Measurements from ENCODE around the gene MT1M.
"Not testable (repeated sequence)": the region's sequence is repeated elsewhere in the genome, so short reads cannot be mapped to it uniquely, and the experiment has no call there.

Gene MT1M

GRCh38 chr16:56608876-56609462, 23.5 kb upstream of the MT1M start:
- DNase-seq (ENCODE audit: low spot score), result no peak

DNA sequence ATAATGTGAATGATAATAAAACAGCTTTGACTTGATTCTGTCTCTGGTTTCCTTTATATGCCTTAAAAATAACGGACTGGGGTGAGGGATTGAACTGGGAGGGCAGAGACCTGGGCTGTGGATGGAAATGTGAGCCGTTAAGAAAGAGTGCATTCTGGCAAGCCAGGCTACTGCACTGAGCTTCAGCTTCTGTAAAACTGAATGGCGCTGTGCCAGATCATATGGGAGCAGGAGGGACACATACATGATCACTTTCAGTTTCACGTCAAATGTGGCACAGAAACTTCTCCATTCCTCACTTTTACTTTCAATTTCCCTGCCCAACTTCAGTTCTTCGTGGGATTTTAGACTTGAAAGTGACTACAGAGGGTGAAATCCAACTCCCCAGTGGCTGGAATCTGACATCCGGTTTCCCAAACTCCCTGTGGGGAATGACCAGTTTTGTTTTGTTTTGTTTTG, 23.0 kb upstream of the MT1M start:
- DNase-seq (ENCODE audit: low spot score), result peak; percentile 67

- peak; percentile 55 for DNase-seq (ENCODE audit: low spot score)
Measured at GRCh38 chr16:56610017-56610608, 22.3 kb upstream of the MT1M start.

GRCh38 chr16:56610609-56611111, 21.8 kb upstream of the MT1M start:
- no peak for DNase-seq (ENCODE audit: low spot score)

DNA sequence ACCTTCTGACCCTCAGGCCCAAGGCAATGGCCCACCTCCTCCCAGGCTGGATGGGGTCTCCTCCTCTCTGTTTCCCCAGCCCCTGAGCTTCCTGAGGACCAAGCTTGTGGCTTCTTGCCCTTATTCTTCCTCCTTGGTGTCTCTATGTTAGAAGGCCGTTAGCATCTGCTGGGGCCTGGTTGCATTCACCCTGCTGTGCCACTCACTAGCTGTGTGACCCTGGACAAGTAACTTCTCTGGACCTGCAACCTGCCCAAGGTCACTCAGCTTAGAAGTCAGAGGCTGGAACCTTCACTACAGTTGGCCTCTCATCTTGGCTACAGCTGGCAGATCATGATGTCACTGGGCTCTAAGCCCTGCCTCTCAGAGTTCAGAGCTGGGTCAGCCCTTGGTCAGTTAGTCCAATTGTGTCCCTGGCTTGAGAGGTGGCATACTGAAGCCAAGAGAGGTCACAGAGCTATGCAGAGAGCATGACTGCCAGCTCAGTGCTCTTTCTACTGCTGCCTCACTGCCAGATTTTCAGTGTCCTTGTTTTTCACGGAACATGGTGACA, 21.1 kb upstream of the MT1M start:
- DNase-seq (ENCODE audit: low spot score), result no peak

GRCh38 chr16:56613706-56614105, 18.8 kb upstream of the MT1M start:
- DNase-seq (ENCODE audit: low spot score), result no peak

DNA sequence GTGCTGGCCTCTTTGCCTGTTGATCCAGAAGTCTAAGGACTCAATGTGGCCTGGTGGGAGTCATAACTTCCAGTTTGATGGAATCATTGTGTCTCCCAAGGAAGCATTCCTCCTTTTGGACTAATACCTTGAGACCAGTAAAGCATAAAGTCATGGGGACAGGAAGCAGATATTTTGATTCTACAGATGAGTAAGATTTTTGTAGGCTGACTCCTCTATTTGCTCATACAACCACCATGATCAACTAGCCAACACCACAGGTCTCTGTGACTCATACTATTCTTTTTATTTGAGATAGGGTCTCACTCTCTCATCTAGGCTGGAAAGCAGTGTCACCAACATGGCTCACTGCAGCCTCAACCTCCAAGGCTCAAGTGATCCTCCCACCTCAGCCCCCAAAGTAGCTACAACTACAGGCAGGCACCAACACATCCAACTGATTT, 17.9 kb upstream of the MT1M start:
- DNase-seq (ENCODE audit: low spot score), result no peak

GRCh38 chr16:56615353-56615752, 17.1 kb upstream of the MT1M start:
- DNase-seq (ENCODE audit: low spot score), result no peak

GRCh38 chr16:56616608-56617211, 15.7 kb upstream of the MT1M start:
- no peak for DNase-seq (ENCODE audit: low spot score)

- DNase-seq (ENCODE audit: low spot score), result peak; percentile 34
Measured at GRCh38 chr16:56617212-56618085, 15.0 kb upstream of the MT1M start.

DNA sequence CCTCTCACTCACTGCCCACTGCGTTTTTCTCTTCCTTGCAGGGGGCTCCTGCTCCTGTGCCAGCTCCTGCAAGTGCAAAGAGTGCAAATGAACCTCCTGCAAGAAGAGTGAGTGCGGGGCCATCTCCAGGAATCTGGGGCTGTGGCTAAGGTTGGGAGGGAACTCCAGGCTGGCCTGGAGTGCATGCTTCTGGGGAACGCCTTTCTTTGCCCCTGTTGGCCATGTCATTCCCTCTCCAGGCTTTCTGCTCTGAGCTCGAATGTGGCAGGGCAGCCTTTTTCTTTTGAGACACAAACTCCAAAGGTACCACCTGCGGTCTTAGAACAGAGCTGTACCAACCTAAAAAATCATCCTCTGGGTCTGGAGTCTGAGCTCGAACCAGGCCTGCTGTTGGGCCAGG, 14.3 kb upstream of the MT1M start:
- no peak for DNase-seq (ENCODE audit: low spot score)

- no peak for DNase-seq (ENCODE audit: low spot score)
Measured at GRCh38 chr16:56620339-56620897, 12.0 kb upstream of the MT1M start.

DNA sequence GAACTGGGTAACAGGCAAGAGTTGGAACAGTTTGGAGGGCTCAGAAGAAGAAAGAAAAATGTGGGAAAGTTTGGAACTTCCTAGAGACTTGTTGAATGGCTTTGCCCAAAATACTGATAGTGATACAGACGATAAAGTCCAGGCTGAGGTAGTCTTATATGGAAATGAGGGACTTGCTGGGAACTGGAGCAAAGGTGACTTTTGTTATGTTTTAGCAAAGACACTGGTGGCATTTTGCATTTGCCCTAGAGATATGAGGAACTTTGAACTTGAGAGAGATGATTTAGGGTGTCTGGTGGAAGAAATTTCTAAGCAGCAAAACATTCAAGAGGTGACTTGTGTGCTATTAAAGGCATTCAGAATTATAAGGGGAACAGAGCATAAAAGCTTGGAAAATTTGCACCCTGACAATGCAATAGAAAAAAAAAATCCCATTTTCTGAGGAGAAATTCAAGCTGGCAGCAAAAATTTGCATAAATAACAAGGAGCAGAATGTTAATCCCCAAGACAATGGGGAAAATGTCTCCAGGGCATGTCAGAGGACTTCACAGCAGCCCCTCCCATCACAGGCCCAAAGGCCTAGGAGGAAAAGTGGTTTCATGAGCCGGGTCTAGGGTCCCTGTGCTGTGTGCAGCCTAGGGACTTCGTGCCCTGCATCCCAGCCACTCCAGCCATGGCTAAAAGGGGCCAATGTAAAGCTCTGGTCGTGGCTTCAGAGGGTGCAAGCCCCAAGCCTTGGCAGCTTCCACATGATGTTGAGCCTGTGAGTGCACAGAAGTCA, 10.6 kb upstream of the MT1M start:
- DNase-seq (ENCODE audit: low spot score), result not testable (repeated sequence)

- not testable (repeated sequence) for DNase-seq (ENCODE audit: low spot score)
Measured at GRCh38 chr16:56623184-56623583, 9.3 kb upstream of the MT1M start.

GRCh38 chr16:56623637-56624036, 8.8 kb upstream of the MT1M start:
- DNase-seq (ENCODE audit: low spot score), result no peak

GRCh38 chr16:56625140-56625942, 7.1 kb upstream of the MT1M start, which contains the start of gene MT1E:
Gene MT1E, plus strand, starts transcription at chr16:56625781. Its CDS starts 71 bp downstream, at chr16:56625852.
- DNase-seq (ENCODE audit: low spot score), result no peak

DNA sequence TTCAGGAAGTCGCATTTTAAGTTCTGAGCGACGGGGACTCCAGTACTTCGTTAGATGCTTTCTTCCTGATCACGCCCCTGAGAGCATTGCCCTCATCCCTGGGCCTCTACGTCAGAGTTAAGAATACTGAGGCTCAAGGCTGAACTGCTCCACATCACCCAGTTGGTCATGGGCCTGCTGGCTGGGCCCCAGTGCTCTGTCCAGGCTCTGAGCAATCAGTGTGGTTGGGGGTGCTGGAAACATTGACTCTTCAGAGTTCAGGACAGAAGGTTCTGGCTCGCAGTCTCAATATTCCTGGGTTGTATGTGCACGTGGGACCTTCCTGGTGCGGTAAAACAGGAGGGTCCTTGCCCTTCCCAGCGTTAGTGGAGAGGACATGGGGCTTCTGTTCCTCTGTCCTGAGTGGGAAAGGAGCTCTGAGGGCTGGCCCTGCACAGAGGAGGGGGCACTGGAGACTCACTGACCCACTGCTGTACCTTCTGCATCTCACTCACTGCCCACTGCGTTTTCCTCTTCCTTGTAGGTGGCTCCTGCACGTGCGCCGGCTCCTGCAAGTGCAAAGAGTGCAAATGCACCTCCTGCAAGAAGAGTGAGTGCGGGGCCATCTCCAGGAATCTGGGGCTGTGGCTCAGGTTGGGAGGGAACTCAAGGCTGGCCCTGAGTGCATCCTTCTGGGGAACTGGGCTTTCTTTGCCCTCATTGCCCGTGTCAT, 6.4 kb upstream of the MT1M start:
- no peak for DNase-seq (ENCODE audit: low spot score)

- no peak for DNase-seq (ENCODE audit: low spot score)
Measured at GRCh38 chr16:56626685-56627084, 5.8 kb upstream of the MT1M start.

Data from CD4-positive, alpha-beta T cell treated with Interleukin-15 for 4 hours (primary cell).